NT2/D1 (cell line): Measurements from ENCODE around the gene IZUMO1R.

ENCODE experiments used
- YY1 ChIP-seq: IDR thresholded peaks from 2 replicates; pipeline ENCODE4 v1.6.1; 2011; ENCODE audit not compliant: insufficient read length, insufficient read depth
- ZNF274 ChIP-seq: IDR thresholded peaks from 2 replicates; pipeline ENCODE4 v1.6.1; 2011; ENCODE audit warnings: mild to moderate bottlenecking, low read depth, low read length

DNA sequence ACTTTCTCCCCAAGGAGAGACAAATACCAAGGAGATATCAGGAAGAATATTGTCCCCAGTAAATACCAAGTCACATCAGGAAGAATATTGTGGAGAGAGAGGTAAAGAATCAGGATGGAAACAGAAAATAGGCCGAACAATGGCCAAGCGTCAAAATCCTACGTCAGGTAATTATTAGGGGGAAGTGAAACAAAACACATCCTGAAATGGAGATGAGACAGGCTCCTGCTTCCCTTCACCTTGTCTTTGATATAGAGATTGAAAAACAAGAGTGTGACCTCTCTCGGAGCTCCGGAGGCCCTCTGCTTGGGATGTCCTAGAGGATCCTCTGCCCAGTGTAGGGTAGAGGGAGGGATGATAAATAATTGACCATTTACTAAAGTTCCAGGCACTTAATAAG lies 27.4 kb upstream of the IZUMO1R start:
- TF ChIP-seq YY1 (no peak), ZNF274 (no peak)
